ENCODE data around the gene JPH4. TPM values are rescaled to one million over a fixed set of nuclear protein-coding genes. Genes with fewer than 3 reads are reported as not detected.
"Not testable (repeated sequence)": the region's sequence is repeated elsewhere in the genome, so short reads cannot be mapped to it uniquely, and the experiment has no call there.

The JPH4 gene
- total RNA-seq, 2 experiments from 2014 or later: 0.12 TPM; not detected in 1

DNA sequence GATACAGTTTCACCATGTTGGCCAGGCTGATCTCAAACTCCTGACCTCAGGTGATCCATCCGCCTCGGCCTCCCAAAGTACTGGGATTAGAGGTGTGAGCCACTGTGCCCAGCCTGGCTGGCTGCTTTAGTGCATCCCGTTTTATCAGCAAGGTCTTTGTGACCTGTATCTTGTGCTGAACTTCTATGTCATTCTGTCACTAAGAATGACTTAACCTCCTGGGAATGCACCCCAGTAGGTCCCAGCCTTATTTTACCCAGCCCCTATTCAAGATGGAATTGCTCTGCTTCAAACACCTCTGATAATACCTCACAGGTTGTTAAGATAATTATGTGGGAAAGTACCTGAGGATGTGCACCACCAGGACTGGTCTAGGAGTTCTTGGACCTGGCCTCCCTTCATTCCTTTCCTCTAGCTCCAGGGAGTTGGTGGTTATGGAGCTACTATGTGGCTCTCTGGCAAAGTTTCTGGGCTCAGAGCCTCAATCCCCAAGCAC lies 26.1 kb upstream of the JPH4 start:
- CTCF ChIA-PET: interaction anchor here (1.9 kb wide), 1 partner anchor 27 kb away, joined by 14 read pairs; no protein-coding TSS in a partner anchor
- no peak for DNase-seq
- Mint-ChIP-seq H3K27ac (no peak overlapping the region), H3K36me3 (peaks cover 5% of the 10 kb centered on the region), H3K4me1 (ENCODE audit: low read depth) (peaks cover 31% of the 10 kb centered on the region), H3K9me3 (peaks cover 4% of the 10 kb centered on the region), H3K4me3 (no peak overlapping the region), H3K27me3 (no peaks in the 10 kb centered on the region)
- intact Hi-C loops (cut with micrococcal nuclease): no loop called here
- POLR2A ChIA-PET: no interaction called here

GRCh38 chr14:23604148-23604547 lies 25.6 kb upstream of the JPH4 start:
- ChIA-PET POLR2A (no interaction called here), CTCF (no interaction called here)
- peaks cover 7% of the 10 kb centered on the region for H3K9me3 Mint-ChIP-seq

GRCh38 chr14:23603103-23603502 lies 24.5 kb upstream of the JPH4 start:
- Mint-ChIP-seq H3K4me3 (no peak overlapping the region), H3K36me3 (no peaks in the 10 kb centered on the region), H3K27ac (no peak overlapping the region), H3K27me3 (no peaks in the 10 kb centered on the region), H3K9me3 (peaks cover 4% of the 10 kb centered on the region), H3K4me1 (ENCODE audit: low read depth) (peaks cover 19% of the 10 kb centered on the region)
- intact Hi-C loops (cut with micrococcal nuclease): no loop called here
- POLR2A ChIA-PET: no interaction called here
- CTCF ChIA-PET: interaction anchor here (1.6 kb wide), 1 partner anchor 29 kb away, joined by 7 read pairs; no protein-coding TSS in a partner anchor
- no peak for DNase-seq

More at GRCh38 chr14:23604148-23604547, 25.6 kb upstream of the JPH4 start:
- no peaks in the 10 kb centered on the region for H3K27me3 Mint-ChIP-seq
- H3K36me3 Mint-ChIP-seq: peaks cover 3% of the 10 kb centered on the region
- H3K4me1 Mint-ChIP-seq (ENCODE audit: low read depth): peaks cover 25% of the 10 kb centered on the region
- no peak overlapping the region for H3K27ac Mint-ChIP-seq
- H3K4me3 Mint-ChIP-seq: no peak overlapping the region
- DNase-seq: no peak
- intact Hi-C loops (cut with micrococcal nuclease): no loop called here

DNA sequence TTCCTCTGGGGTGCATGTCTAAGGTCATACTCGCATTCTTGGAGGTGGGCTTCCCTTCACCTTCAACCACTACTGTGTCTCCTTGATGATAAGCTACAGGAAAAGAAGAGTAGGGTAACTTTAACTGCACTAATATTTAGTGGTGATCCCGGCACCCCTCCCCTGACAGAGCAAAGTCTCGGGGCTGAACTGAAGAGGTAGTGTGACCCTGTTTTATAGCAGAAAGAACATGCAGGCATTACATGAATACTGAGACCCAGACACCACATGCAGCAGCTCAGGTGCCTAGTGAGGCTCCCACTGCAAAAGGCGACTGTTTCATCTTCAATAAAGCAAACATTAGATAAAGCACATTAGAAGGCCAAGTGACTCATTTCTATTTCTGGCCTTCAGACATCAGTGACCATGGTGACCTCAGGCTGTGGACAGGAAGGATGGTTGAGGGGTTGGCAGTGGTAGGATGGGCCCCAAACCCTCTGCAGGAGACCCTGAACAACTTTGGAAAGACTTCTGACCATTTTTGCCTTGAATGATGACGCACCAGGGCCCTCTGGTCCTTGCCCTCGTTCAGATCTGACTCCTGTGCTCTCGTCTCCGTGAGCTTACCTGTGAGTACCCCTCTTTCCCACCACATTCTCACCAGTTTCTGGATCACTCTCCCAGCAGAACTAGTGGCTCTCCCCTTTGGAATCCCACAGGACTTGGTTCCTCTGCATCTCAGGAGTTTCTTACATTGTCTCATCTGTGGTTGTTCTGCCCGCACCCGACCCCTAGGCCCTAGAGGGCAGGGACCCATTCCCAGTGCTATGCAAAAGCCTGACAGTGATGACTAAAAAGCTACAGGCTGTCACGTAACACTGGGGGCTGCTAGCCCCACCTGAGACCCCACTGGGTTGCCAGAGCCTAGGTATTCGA lies 23.8 kb upstream of the JPH4 start:
- intact Hi-C loops (cut with micrococcal nuclease): no loop called here
- ChIA-PET POLR2A (no interaction called here), CTCF (interaction anchor here (1.1 to 3.5 kb wide), 3 partner anchors 13 to 306 kb away, joined by 3 to 14 read pairs (median 7); no protein-coding TSS in a partner anchor)
- Mint-ChIP-seq H3K4me1 (ENCODE audit: low read depth) (peaks cover 19% of the 10 kb centered on the region), H3K9me3 (peaks cover 4% of the 10 kb centered on the region), H3K27ac (no peak overlapping the region), H3K4me3 (no peak overlapping the region), H3K36me3 (no peaks in the 10 kb centered on the region), H3K27me3 (no peaks in the 10 kb centered on the region)
- no peak for DNase-seq

- no peak overlapping the region for H3K27ac Mint-ChIP-seq
Measured at GRCh38 chr14:23601845-23602180, 23.2 kb upstream of the JPH4 start.

GRCh38 chr14:23601424-23601823 lies 22.8 kb upstream of the JPH4 start:
- Mint-ChIP-seq H3K4me1 (ENCODE audit: low read depth) (peaks cover 9% of the 10 kb centered on the region), H3K4me3 (no peak overlapping the region), H3K36me3 (no peaks in the 10 kb centered on the region), H3K27me3 (no peaks in the 10 kb centered on the region), H3K9me3 (peaks cover 4% of the 10 kb centered on the region), H3K27ac (no peak overlapping the region)
- intact Hi-C loops (cut with micrococcal nuclease): no loop called here
- POLR2A ChIA-PET: no interaction called here
- no peak for DNase-seq
- CTCF ChIA-PET: interaction anchor here (1.1 to 3.5 kb wide), 3 partner anchors 11 to 307 kb away, joined by 3 to 14 read pairs (median 6); no protein-coding TSS in a partner anchor

More at GRCh38 chr14:23601845-23602180, 23.2 kb upstream of the JPH4 start:
- H3K9me3 Mint-ChIP-seq: peaks cover 4% of the 10 kb centered on the region
- H3K4me3 Mint-ChIP-seq: no peak overlapping the region
- CTCF ChIA-PET: interaction anchor here (1.1 to 3.5 kb wide), 4 partner anchors 11 to 306 kb away, joined by 3 to 14 read pairs (median 6); no protein-coding TSS in a partner anchor
- no peaks in the 10 kb centered on the region for H3K27me3 Mint-ChIP-seq
- POLR2A ChIA-PET: no interaction called here
- DNase-seq: no peak
- intact Hi-C loops (cut with micrococcal nuclease): no loop called here
- H3K4me1 Mint-ChIP-seq (ENCODE audit: low read depth): peaks cover 13% of the 10 kb centered on the region
- H3K36me3 Mint-ChIP-seq: no peaks in the 10 kb centered on the region

DNA sequence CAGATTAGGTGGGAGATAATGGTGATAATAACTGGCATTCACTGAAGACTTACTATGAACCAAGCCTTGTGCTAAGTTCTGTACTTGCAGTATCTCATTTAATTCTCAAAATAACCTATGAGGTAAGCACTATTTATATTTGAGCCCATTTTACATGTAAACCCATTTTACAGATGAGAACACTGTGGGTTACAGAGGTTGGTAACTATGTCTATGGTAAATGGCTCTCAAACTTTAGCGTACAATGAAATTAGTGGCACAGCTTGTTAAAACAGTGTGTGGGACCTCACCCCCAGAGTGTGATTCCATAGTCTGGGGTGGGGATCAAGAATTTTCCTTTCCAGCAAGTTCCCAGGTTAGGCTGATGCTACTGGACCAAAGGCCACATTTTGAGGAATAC lies 22.2 kb upstream of the JPH4 start:
- H3K4me1 Mint-ChIP-seq (ENCODE audit: low read depth): peaks cover 4% of the 10 kb centered on the region
- CTCF ChIA-PET: interaction anchor here (1.8 to 3.5 kb wide), 3 partner anchors 10 to 31 kb away, joined by 6 to 14 read pairs (median 11); no protein-coding TSS in a partner anchor
- H3K36me3 Mint-ChIP-seq: no peaks in the 10 kb centered on the region

DNA sequence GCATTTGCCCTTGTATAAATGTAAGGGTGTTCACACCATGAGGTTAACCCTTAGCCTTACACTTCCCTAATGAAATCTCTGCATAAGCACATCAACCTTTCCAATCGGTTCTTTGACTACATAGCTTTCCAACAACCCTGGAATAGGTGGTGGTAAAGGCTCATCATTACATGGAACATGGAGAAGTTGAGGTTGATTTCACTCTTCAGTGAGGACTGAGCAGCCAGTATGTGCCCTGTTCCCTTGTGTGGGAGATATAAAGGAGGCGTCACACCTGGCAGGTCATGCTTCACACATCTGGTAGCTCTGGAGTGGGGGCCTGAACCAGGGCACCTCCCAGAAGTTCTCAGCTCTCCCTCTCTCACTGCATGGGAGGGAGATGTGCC lies 21.7 kb upstream of the JPH4 start:
- ChIA-PET POLR2A (no interaction called here), CTCF (interaction anchor here (1.8 to 3.5 kb wide), 3 partner anchors 10 to 32 kb away, joined by 6 to 14 read pairs (median 11); no protein-coding TSS in a partner anchor)
- Mint-ChIP-seq H3K4me1 (ENCODE audit: low read depth) (no peaks in the 10 kb centered on the region), H3K36me3 (no peaks in the 10 kb centered on the region), H3K9me3 (peaks cover 4% of the 10 kb centered on the region), H3K27ac (no peak overlapping the region), H3K27me3 (no peaks in the 10 kb centered on the region), H3K4me3 (no peak overlapping the region)
- intact Hi-C loops (cut with micrococcal nuclease): no loop called here
- DNase-seq: no peak

More for the DNA sequence above, 22.2 kb upstream of the JPH4 start:
- Mint-ChIP-seq H3K27ac (no peak overlapping the region), H3K27me3 (no peaks in the 10 kb centered on the region), H3K9me3 (peaks cover 4% of the 10 kb centered on the region), H3K4me3 (no peak overlapping the region)
- no peak for DNase-seq
- POLR2A ChIA-PET: no interaction called here
- intact Hi-C loops (cut with micrococcal nuclease): no loop called here

DNA sequence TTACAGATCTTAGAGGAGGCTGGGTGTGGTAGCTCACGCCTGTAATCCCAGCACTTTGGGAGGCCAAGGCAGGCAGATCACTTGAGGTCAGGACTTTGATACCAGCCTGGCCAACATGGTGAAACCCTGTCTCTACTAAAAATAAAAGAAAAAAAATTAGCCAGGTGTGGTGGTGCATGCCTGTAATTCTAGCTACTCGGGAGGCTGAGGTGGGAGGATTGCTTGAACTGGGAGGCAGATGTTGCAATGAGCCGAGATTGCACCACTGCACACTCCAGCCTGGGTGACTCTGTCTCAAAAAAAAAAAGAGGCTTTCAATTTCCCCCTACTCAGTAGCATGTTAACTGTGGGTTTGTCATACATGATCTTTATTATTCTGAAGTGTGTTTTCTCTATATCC lies 15.6 kb upstream of the JPH4 start:
- H3K9me3 Mint-ChIP-seq; H3K27ac Mint-ChIP-seq; H3K4me3 Mint-ChIP-seq; CTCF ChIA-PET; intact Hi-C loops (cut with micrococcal nuclease); H3K36me3 Mint-ChIP-seq; DNase-seq; H3K27me3 Mint-ChIP-seq; H3K4me1 Mint-ChIP-seq (ENCODE audit: low read depth); POLR2A ChIA-PET: not testable (repeated sequence)

DNA sequence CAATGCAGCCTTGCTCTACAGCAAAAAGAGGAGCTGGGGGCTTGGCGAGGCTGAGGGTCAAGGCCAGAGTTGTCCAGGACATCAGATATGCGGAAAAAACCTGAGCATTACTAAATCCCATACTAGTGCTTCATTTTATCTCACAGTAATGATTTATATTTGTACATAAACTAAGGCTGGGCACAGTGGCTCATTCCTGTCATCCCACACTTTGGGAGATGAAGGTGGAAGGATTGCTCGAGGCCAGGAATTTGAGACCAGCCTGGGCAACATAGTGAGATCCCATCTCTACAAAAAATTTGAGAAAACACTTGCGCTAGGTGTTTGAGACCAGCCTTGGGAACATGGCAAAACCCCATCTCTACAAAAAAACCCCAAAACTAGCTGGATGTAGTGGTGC lies 11.6 kb upstream of the JPH4 start:
- Mint-ChIP-seq H3K4me1 (ENCODE audit: low read depth) (peaks cover 2% of the 10 kb centered on the region), H3K4me3 (no peak overlapping the region), H3K27me3 (peaks cover 12% of the 10 kb centered on the region), H3K9me3 (no peaks in the 10 kb centered on the region), H3K36me3 (no peaks in the 10 kb centered on the region), H3K27ac (no peak overlapping the region)
- ChIA-PET POLR2A (no interaction called here), CTCF (interaction anchor here (0.6 to 6.1 kb wide), 9 partner anchors 11 to 340 kb away, joined by 3 to 103 read pairs (median 3); partner anchors contain the start of gene DHRS2)
- intact Hi-C loops (cut with micrococcal nuclease): no loop called here
- DNase-seq: no peak

- Mint-ChIP-seq H3K27me3 (peaks cover 12% of the 10 kb centered on the region), H3K4me3 (no peak overlapping the region), H3K4me1 (ENCODE audit: low read depth) (peaks cover 2% of the 10 kb centered on the region), H3K36me3 (no peaks in the 10 kb centered on the region), H3K27ac (no peak overlapping the region), H3K9me3 (no peaks in the 10 kb centered on the region)
- CTCF ChIA-PET: interaction anchor here (0.5 to 6.1 kb wide), 32 partner anchors 8 to 503 kb away, joined by 3 to 103 read pairs (median 6); partner anchors contain the start of genes AP1G2 and DHRS2
- POLR2A ChIA-PET: interaction anchor here (0.8 to 1.0 kb wide), 3 partner anchors 16 to 557 kb away, joined by 3 to 4 read pairs (median 3); partner anchors contain the start of gene PSME2
- intact Hi-C loops (cut with micrococcal nuclease): loop anchor here (1.0 kb wide), 4 partner anchors 17 to 340 kb away; no protein-coding TSS in a partner anchor
- DNase-seq: no peak
Measured at GRCh38 chr14:23589606-23590005, 11.0 kb upstream of the JPH4 start.
